Ovary (tissue), 9 donors: ENCODE measurements around the gene SLC7A1. TPM values are rescaled to one million over a fixed set of nuclear protein-coding genes. Genes with fewer than 3 reads are reported as not detected.

ENCODE experiments used
- DNase-seq, 5 donors: peaks; one replicate each; pipeline ENCODE4 v3.0.0-alpha.2; 2019 to 2020
- H3K27ac ChIP-seq, 2 donors: fragments of 200-600 bp; one replicate each; pipeline versions ENCODE4 v1.5.1 to v1.8.0; 2019 to 2022
- H3K27me3 ChIP-seq: fragments of 200-600 bp; one replicate; pipeline ENCODE4 v1.8.0; 2022
- H3K36me3 ChIP-seq: fragments of 200-600 bp; sonication (generic); one replicate; pipeline ENCODE4 v1.5.1; 2019
- H3K4me1 ChIP-seq: one replicate; pipeline ENCODE4 v1.8.1; 2013; ENCODE audit warnings: mild to moderate bottlenecking, moderate library complexity; ENCODE audit not compliant: insufficient read depth
- H3K4me3 ChIP-seq: fragments of 200-600 bp; sonication (generic); one replicate; pipeline ENCODE4 v1.5.1; 2017
- H3K9me3 ChIP-seq, 2 donors: fragments of 200-600 bp in 1 of 2; sonication (generic) in 1 of 2; one replicate each; pipeline versions ENCODE4 v1.5.1 to v1.8.1; 2013 to 2019; ENCODE audit warnings: mild to moderate bottlenecking in 1 of 2, moderate library complexity in 1 of 2
- CTCF ChIP-seq, 3 donors: fragments of 450-650 bp in 2 of 3; fragments of 200-600 bp in 1 of 3; IDR thresholded peaks; one replicate each; pipeline versions ENCODE4 v1.5.1 to v1.8.0; 2016 to 2022; ENCODE audit warnings: antibody characterized with exemption in 3 of 3, mild to moderate bottlenecking in 1 of 3
- EP300 ChIP-seq: sonication (generic); formaldehyde crosslinking; IDR thresholded peaks from one replicate; pipeline ENCODE4 v1.6.1; 2017; ENCODE audit warnings: antibody characterized with exemption
- POLR2A ChIP-seq: fragments of 450-650 bp; IDR thresholded peaks from one replicate; pipeline ENCODE4 v1.6.1; 2017; ENCODE audit warnings: antibody characterized with exemption, mild to moderate bottlenecking, moderate library complexity
- WGBS, 3 donors: extraction: QIAGEN DNeasy Blood & Tissue Kit in 1 of 3; methylation state at CpG; one replicate each; pipeline versions ENCODE4 v1.1.5 to v1.1.7; 2013 to 2017; 5-methylcytosine and 5-hydroxymethylcytosine counted together
- intact Hi-C, 4 donors: fragments of 100-400 bp; cut with DNase I; formaldehyde crosslinking; loops; one replicate each; pipeline versions ENCODE4 v1.11.0 to v1.15.1; 2022 to 2023
- polyA plus RNA-seq, 2 donors: library from polyadenylated mRNA; stranded (reverse); fragments of 200-250 nt in 1 of 2; fragments of 350-450 nt in 1 of 2; fragmentation: Illumina TruSeq in 1 of 2; extraction: RNeasy Lipid Tissue Mini Kit (QIAGEN cat#74804) in 1 of 2; gene quantifications; one replicate each; pipeline ENCODE4 v1.2.3, GENCODE V29; 2013 to 2014
- total RNA-seq, 7 donors: library from RNA; depleted of rRNA in 2 of 7; stranded (reverse); fragments of >200 nt in 2 of 7; fragmentation: NEBNext Ultra II Directional in 3 of 7; extraction: Animal tissue kit (Norgen Biotek cat#: 25700) in 3 of 7; gene quantifications; one replicate each; pipeline versions ENCODE4 v1.1.0 to v1.2.4, GENCODE V29; 2016 to 2023
- donor health status: DM: no; HTN: no; CAD: no; lungs with moderate emphysema.
- donor health status: DM: no; HTN: no; CAD: no.
- donor health status: Bipolar disorder and iron deficiency.
- donor health status: DM: yes; HTN: yes; CAD: no.
- donor health status: DM: no; HTN: no; CAD: no.
- donor health status: DM: yes; HTN: yes; CAD: no.

SLC7A1 gene
- total and polyA plus RNA-seq, 9 donors = 3.3 to 98.7 (median 14.0) TPM

- no peaks in the 10 kb centered on the region for H3K36me3 ChIP-seq
- WGBS, 3 donors = 52 to 55% (median 54%) methylated on average over 8 of the region's 8 CpGs
- no peak for DNase-seq
- intact Hi-C loops = loop anchor here in 1 of 4 donors (10.0 kb wide), 1 partner anchor 1465 kb away; no protein-coding TSS in a partner anchor
- TF ChIP-seq EP300 = no peak
- no peak for TF ChIP-seq CTCF (IDR thresholded peaks at IDR 0.05)
- TF ChIP-seq POLR2A = no peak
- H3K4me1 ChIP-seq = peaks cover 3% of the 10 kb centered on the region
- H3K27me3 ChIP-seq = no peaks in the 10 kb centered on the region
- H3K9me3 ChIP-seq = no peaks in the 10 kb centered on the region
- H3K27ac ChIP-seq = no peak overlapping the region
- H3K4me3 ChIP-seq = no peak overlapping the region
Observed at GRCh38 chr13:29569253-29570050, 26.0 kb downstream of the SLC7A1 start.

- 81 to 84% (median 84%) methylated on average over 9 of the region's 9 CpGs for WGBS, 3 donors
- Histone ChIP-seq H3K4me1 (peaks cover 3% of the 10 kb centered on the region), H3K9me3 (no peaks in the 10 kb centered on the region), H3K27me3 (no peaks in the 10 kb centered on the region), H3K4me3 (no peak overlapping the region), H3K36me3 (no peaks in the 10 kb centered on the region), H3K27ac (no peak overlapping the region)
- TF ChIP-seq EP300 (no peak), POLR2A (no peak), CTCF (IDR thresholded peaks at IDR 0.05) (no peak)
- DNase-seq = no peak
- intact Hi-C loops = loop anchor here in 1 of 4 donors (10.0 kb wide), 1 partner anchor 1466 kb away; no protein-coding TSS in a partner anchor
Observed at GRCh38 chr13:29568731-29569130, 26.8 kb downstream of the SLC7A1 start.

GRCh38 chr13:29567411-29567810, 28.1 kb downstream of the SLC7A1 start:
- Histone ChIP-seq H3K4me1 (no peaks in the 10 kb centered on the region), H3K4me3 (no peak overlapping the region), H3K9me3 (no peaks in the 10 kb centered on the region), H3K36me3 (no peaks in the 10 kb centered on the region), H3K27ac (no peak overlapping the region), H3K27me3 (no peaks in the 10 kb centered on the region)
- intact Hi-C loops = loop anchor here in 1 of 4 donors (10.0 kb wide), 1 partner anchor 1467 kb away; no protein-coding TSS in a partner anchor
- no peak for DNase-seq
- WGBS, 3 donors = 86 to 91% (median 90%) methylated on average over 9 of the region's 9 CpGs
- TF ChIP-seq CTCF (IDR thresholded peaks at IDR 0.05) = no peak
- no peak for TF ChIP-seq POLR2A
- no peak for TF ChIP-seq EP300

- no peak for DNase-seq
- no peak overlapping the region for H3K27ac ChIP-seq
- H3K4me1 ChIP-seq = no peaks in the 10 kb centered on the region
- WGBS, 3 donors = 94 to 95% (median 95%) methylated on average over 7 of the region's 7 CpGs
- H3K4me3 ChIP-seq = no peak overlapping the region
- H3K27me3 ChIP-seq = no peaks in the 10 kb centered on the region
- no peak for TF ChIP-seq EP300
- TF ChIP-seq POLR2A = no peak
- TF ChIP-seq CTCF (IDR thresholded peaks at IDR 0.05) = no peak
- H3K36me3 ChIP-seq = no peaks in the 10 kb centered on the region
- intact Hi-C loops = loop anchor here in 1 of 4 donors (10.0 kb wide), 1 partner anchor 1469 kb away; no protein-coding TSS in a partner anchor
- H3K9me3 ChIP-seq = no peaks in the 10 kb centered on the region
Observed at GRCh38 chr13:29566206-29566605, 29.3 kb downstream of the SLC7A1 start.
